ENCODE results near the gene RSPH6A.

Gene RSPH6A

DNA sequence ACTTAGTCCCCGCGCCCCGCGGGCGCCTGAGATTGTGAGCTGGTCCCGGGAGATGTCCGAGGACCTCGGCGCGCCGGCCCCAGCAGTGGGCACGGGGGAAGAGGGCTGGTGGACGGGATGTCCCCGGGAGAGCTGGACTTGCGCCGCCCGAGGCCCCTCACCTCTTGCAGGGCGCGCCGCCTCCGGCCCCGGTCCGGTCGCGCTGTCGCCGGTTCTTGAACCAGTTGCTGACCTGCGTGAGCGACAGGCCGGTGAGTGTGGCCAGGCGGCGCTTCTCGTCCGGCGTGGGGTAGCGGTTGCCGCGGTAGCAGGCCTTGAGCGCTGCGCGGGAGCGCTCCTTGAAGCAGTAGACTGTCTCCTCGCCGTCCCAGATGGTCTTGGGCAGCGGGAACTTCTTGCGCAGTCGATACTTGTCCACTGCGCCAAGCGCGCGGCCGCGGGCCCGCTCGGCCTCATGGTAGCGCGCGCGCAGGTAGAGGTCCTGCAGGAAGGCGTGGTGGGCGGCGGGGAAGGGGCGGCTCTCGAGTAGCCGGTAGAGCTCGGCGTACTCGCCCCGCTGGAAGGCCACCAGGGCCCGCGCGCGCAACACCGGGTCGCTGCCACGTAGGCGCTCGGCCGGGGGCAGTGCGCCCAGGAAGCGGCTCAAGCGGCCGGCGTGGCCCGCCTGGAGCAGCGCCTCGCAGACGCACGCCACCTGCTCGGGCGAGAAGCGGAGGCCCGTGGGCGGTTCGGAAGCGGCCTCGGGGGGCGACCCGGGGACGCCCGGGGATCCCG, 47.0 kb downstream of the RSPH6A start:
- Histone ChIP-seq H3K4me1 (ENCODE audit: insufficient read depth, low read length) (peaks cover 45% of the 10 kb centered on the region), H3K27me3 (ENCODE audit: insufficient read depth, low read length) (no peaks in the 10 kb centered on the region), H2AFZ (ENCODE audit: low read depth, low read length) (no peak overlapping the region), H3K36me3 (ENCODE audit: insufficient read depth, low read length) (peaks cover 22% of the 10 kb centered on the region), H3K9me3 (ENCODE audit: low read length) (no peaks in the 10 kb centered on the region), H3K4me3 (ENCODE audit: low read length) (peak overlapping the region; percentile 48)

DNA sequence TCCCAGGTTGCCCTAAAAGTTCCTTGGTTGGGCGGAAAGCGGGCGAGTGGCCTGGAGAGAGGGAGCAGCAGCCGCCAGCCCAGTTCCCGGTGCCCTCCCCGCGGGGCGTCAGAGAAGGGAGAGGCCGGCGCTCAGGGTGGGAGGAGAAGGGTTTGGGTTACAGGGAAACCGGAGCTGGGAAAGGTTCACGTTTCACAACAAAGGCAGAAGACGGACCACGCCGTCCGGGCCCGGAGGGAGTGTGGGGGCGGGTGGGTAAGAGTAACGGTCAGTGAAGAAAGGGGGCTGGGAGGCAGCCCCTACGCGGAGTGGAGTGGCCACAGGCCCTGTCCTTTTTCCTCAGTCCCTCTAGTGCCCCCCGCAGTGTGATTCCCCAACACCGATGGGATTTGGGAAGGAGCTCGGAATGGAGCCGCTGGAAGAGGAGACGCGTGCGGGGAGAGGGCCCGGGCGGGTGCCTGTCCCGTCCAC, 47.7 kb downstream of the RSPH6A start:
- no peaks in the 10 kb centered on the region for H3K9me3 ChIP-seq (ENCODE audit: low read length)
- peak overlapping the region; percentile 48 for H3K4me3 ChIP-seq (ENCODE audit: low read length)

DNA sequence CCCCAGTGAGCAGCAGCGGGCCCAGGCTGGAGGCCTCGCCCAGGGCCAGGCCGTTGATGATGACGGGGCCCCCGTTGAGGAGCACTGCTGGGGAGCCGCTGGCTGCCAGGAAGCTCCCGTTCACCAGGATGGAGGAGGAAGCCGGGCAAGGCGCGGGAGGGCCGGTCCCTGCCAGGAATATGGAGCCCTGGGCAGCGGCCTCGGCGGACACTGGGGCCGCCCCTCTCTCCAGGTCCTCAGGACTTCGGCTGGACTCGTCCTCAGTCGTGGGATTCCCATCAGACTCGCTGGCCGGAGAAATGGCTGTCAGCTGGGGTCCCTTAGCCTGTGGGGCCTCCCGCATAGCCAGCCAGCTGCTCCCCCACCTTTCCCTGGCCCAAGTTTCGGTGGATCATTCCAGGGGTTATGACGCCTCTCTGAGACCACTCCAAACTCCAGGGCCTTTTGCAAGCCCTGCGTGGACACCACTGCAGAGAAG, 48.2 kb downstream of the RSPH6A start:
- H3K4me1 ChIP-seq (ENCODE audit: insufficient read depth, low read length) = peaks cover 45% of the 10 kb centered on the region
- H3K4me3 ChIP-seq (ENCODE audit: low read length) = peak overlapping the region; percentile 48
- no peaks in the 10 kb centered on the region for H3K27me3 ChIP-seq (ENCODE audit: insufficient read depth, low read length)
- H3K36me3 ChIP-seq (ENCODE audit: insufficient read depth, low read length) = peaks cover 10% of the 10 kb centered on the region
- no peak overlapping the region for H2AFZ ChIP-seq (ENCODE audit: low read depth, low read length)
- no peaks in the 10 kb centered on the region for H3K9me3 ChIP-seq (ENCODE audit: low read length)

More for the DNA sequence above, 47.7 kb downstream of the RSPH6A start:
- Histone ChIP-seq H3K27me3 (ENCODE audit: insufficient read depth, low read length) (no peaks in the 10 kb centered on the region), H3K36me3 (ENCODE audit: insufficient read depth, low read length) (peaks cover 15% of the 10 kb centered on the region), H2AFZ (ENCODE audit: low read depth, low read length) (no peak overlapping the region), H3K4me1 (ENCODE audit: insufficient read depth, low read length) (peaks cover 45% of the 10 kb centered on the region)

DNA sequence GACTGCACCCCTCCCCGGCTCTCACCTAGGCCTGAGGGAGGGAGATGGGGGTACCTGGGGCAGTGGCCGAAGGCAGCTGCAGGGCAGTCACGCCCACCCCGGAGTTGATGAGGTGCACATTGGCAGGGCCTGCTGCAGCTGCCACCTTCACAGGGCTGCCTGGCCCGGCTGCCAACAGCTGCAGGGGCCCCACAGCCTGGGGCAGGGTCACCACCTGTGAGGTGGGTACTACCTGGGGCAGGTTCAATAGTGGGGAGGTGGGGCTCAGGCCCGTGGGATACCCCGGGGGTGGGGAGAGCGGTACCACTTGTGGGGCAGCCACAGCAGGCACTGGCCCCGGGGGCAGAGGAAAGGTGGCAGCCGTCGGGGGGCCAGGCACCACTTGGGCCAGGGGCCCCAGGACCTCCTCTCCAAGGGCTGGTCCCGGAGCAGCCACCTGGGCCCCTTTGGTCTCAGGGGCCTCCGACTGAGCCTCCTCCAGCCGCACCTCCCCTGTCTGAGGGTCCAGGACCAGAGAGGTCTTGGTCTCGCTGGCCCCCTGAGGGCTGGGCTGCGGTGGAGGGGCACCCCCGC, 48.7 kb downstream of the RSPH6A start:
- peaks cover 45% of the 10 kb centered on the region for H3K4me1 ChIP-seq (ENCODE audit: insufficient read depth, low read length)
- H2AFZ ChIP-seq (ENCODE audit: low read depth, low read length) = no peak overlapping the region
- H3K9me3 ChIP-seq (ENCODE audit: low read length) = no peaks in the 10 kb centered on the region
- peaks cover 5% of the 10 kb centered on the region for H3K36me3 ChIP-seq (ENCODE audit: insufficient read depth, low read length)
- no peaks in the 10 kb centered on the region for H3K27me3 ChIP-seq (ENCODE audit: insufficient read depth, low read length)
- peak overlapping the region; percentile 48 for H3K4me3 ChIP-seq (ENCODE audit: low read length)

DNA sequence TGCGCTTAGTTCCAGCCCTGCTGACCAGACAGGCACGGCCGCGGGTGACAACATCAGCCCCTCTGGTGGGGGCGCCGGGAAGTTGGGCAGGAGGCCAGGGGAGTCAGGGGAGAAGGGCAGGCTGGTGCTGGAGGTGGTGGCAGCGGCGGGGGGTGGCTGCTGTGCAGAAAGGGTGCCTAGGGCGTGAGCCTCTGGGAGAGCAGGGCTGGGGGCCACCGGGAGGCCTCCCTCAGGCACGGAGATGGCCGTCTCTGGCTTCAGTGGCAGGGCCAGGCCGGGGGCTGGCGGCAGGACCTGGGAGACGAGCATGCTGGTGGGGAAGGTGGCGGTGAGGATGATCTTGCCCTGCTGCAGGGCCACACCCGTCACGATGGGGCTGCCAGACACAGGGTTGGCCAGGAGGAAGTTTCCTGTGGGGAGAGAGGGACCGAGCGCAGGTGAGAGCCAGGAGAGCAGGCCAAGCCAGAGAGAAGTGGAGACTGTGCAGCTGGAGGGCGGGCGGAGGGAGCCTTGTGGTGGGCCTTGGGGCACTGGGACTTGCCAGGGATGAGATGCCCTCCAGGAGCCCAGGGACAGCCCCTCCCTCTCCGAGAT, 49.3 kb downstream of the RSPH6A start:
- Histone ChIP-seq H3K27me3 (ENCODE audit: insufficient read depth, low read length) (no peaks in the 10 kb centered on the region), H3K4me3 (ENCODE audit: low read length) (no peak overlapping the region), H3K9me3 (ENCODE audit: low read length) (no peaks in the 10 kb centered on the region), H3K36me3 (ENCODE audit: insufficient read depth, low read length) (peaks cover under 1% of the 10 kb centered on the region), H3K4me1 (ENCODE audit: insufficient read depth, low read length) (peaks cover 41% of the 10 kb centered on the region), H2AFZ (ENCODE audit: low read depth, low read length) (no peak overlapping the region)

DNA sequence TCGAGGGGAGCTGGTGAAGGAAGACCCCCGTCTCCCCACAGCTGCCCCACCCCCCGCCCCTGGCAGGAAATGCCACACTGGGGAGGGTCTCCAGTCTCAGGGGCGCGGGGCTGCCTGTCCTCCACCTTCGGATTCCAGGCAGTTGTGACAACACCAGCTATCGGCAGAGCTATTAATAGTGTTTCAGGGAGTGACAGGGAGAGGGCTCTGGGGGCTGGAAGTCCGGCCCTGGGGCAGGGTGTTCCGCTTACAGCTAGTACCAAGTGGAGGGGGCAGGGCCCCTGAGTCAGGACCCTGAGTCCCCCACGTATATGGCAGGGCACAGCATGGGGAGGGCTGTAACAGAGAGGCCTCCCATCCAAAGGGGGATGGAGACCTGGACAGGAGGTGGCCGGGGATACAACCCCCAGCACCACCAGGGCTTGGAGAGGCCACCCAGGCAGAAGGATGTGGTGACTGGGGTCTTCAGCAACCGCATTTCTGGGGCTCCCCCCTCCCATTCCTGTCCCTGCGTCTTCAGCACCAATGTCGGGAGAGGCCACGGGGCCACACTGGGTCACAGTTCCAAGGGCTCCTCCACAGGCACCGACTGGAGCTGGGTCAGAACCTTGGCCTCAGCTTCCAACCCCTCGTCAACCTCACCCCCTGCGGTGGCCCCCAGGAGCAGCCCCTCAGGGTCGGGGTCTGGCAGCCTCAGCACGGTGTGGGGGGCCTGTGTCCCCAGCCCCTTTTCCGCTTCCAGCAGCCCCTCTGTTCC, 50.0 kb downstream of the RSPH6A start:
- Histone ChIP-seq H3K9me3 (ENCODE audit: low read length) (no peaks in the 10 kb centered on the region), H3K27me3 (ENCODE audit: insufficient read depth, low read length) (no peaks in the 10 kb centered on the region), H3K4me1 (ENCODE audit: insufficient read depth, low read length) (peaks cover 35% of the 10 kb centered on the region), H3K36me3 (ENCODE audit: insufficient read depth, low read length) (no peaks in the 10 kb centered on the region), H2AFZ (ENCODE audit: low read depth, low read length) (no peak overlapping the region), H3K4me3 (ENCODE audit: low read length) (no peak overlapping the region)

DNA sequence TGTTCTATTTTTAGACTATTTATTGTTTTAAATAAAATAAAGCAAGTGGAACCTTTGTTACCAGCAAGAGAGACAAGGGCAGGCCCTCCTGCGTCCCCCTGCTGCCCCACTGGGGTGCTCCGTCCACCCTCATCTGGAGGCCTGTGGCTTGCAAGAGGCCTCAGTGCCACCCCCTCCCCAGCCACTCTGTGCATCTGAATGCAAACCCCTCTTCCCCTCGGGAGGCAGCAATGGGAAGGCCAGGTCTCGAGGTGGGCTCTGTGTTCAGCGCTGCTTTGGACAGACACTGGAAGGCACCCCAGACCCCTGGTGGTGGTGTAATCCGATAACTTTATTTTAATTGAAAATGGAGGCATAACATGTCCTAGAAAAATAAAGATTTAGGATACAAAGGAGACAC, 50.6 kb downstream of the RSPH6A start:
- no peaks in the 10 kb centered on the region for H3K9me3 ChIP-seq (ENCODE audit: low read length)
- no peaks in the 10 kb centered on the region for H3K36me3 ChIP-seq (ENCODE audit: insufficient read depth, low read length)
- no peak overlapping the region for H2AFZ ChIP-seq (ENCODE audit: low read depth, low read length)
- no peak overlapping the region for H3K4me3 ChIP-seq (ENCODE audit: low read length)
- H3K4me1 ChIP-seq (ENCODE audit: insufficient read depth, low read length) = peaks cover 30% of the 10 kb centered on the region
- H3K27me3 ChIP-seq (ENCODE audit: insufficient read depth, low read length) = no peaks in the 10 kb centered on the region

DNA sequence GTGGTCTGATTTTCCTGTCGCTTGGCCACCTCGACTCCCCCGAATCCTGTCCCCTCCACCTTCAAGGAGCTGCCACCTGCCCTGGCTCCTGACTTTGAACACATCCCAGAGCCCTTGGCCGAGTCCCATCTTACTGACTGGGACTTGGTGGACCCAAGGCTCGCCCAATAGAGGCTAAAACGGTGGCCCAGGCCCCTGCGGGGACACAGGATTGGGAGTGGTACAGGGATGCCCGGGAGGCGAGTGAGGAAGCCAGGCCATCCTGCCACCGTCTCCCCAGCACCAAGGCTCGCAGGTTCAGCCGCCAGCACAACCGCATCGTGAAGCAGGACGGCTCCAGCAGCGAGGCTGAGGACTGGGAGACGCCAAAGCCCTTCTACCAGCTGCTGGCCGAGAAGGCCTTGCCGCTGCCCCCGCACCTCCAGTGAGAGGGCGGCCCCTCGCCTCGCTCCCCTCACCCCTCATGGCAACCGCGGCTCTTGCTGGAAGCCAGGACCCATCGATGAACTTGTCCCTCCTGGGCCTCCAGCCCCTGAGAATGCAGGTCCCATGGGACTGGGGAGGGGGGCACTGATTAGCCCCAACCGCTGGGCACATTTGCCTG, 51.3 kb downstream of the RSPH6A start:
- H3K36me3 ChIP-seq (ENCODE audit: insufficient read depth, low read length) = no peaks in the 10 kb centered on the region
- H3K4me1 ChIP-seq (ENCODE audit: insufficient read depth, low read length) = peaks cover 30% of the 10 kb centered on the region
- no peak overlapping the region for H3K4me3 ChIP-seq (ENCODE audit: low read length)
- no peak overlapping the region for H2AFZ ChIP-seq (ENCODE audit: low read depth, low read length)
- no peaks in the 10 kb centered on the region for H3K27me3 ChIP-seq (ENCODE audit: insufficient read depth, low read length)
- H3K9me3 ChIP-seq (ENCODE audit: low read length) = no peaks in the 10 kb centered on the region

DNA sequence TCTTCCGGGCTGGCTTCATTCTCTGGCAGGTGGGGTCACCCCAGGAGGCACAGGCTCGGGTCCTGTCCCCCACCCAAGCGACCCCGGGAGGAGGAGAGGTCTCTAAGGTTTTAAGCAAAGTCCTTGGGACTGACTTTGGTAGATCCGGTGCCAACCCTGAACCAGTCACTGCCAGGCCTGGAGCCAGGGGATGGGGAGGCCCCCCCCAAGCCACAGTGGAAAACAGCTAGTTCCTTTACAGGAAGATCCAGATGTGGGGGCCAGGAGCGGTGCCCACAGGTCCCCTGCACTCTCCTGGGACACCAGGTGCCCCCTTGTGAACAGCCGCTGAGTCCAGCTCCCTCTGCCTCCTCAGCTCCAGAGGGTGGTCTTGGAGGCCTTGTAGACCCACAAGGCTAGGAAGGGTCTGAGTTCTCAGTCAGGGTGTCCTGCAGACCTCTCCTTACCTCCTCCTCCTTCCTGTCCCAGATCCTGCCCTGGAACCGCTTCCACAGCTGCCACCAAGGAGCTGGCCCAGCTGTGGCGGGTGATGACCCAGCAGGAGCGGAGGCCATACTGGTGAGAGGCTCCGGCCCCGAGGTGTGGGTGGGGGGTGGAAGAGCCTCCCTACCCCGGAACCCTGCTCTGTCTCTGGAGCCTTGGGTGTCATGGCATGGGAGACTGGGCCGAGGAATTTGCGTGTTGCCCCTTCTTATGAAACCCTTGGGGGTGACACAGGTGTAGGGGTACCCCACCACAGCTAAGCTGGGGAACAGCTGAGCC, 52.1 kb downstream of the RSPH6A start:
- H2AFZ ChIP-seq (ENCODE audit: low read depth, low read length) = no peak overlapping the region
- H3K4me1 ChIP-seq (ENCODE audit: insufficient read depth, low read length) = peaks cover 30% of the 10 kb centered on the region
- no peaks in the 10 kb centered on the region for H3K9me3 ChIP-seq (ENCODE audit: low read length)
- no peaks in the 10 kb centered on the region for H3K36me3 ChIP-seq (ENCODE audit: insufficient read depth, low read length)
- no peaks in the 10 kb centered on the region for H3K27me3 ChIP-seq (ENCODE audit: insufficient read depth, low read length)
- no peak overlapping the region for H3K4me3 ChIP-seq (ENCODE audit: low read length)

DNA sequence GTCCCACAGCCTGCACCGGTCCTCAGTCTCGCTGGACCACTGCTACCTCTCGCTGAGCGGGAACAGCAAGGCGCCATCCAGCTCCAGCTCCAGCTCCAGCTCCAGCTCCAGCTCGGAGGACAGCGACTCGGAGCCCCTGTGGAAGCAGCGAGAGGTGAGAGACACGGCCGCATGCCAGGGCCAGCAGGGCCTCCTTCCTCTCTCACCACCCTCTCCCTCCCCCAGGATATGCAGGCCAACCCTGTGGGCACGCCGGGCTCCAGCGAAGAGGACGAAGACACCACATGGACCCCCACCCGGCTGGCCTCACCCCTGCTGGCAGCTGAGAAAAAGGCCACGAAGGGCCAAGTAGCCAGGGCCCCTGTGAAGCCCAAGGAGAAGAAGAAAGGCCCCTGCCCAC, 53.4 kb downstream of the RSPH6A start:
- no peak overlapping the region for H3K4me3 ChIP-seq (ENCODE audit: low read length)
- H3K9me3 ChIP-seq (ENCODE audit: low read length) = no peaks in the 10 kb centered on the region
- H3K36me3 ChIP-seq (ENCODE audit: insufficient read depth, low read length) = no peaks in the 10 kb centered on the region
- H3K27me3 ChIP-seq (ENCODE audit: insufficient read depth, low read length) = peaks cover 2% of the 10 kb centered on the region
- H2AFZ ChIP-seq (ENCODE audit: low read depth, low read length) = no peak overlapping the region
- peaks cover 24% of the 10 kb centered on the region for H3K4me1 ChIP-seq (ENCODE audit: insufficient read depth, low read length)

DNA sequence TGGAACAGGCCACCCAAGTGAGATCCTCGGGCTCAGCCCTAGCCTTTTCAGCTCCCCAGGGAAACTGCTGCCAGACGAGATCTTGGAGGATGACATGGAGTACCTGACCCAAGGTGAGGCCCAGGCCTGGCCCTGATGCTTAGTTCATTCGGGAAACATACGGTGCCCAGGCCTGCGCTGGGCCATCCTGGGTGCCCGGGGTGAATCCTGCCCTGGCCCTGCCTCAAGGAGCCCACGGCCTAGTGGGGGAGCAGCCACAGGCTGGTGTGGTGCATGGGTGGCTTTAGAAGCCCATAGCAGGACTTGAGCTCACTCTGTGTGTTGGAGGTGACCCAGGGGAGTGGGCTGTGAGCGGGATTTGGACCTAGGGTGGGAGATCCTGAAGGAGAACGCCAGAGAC, 56.2 kb downstream of the RSPH6A start:
- no peaks in the 10 kb centered on the region for H3K36me3 ChIP-seq (ENCODE audit: insufficient read depth, low read length)
- H3K9me3 ChIP-seq (ENCODE audit: low read length) = no peaks in the 10 kb centered on the region
- H3K4me1 ChIP-seq (ENCODE audit: insufficient read depth, low read length) = peaks cover under 1% of the 10 kb centered on the region
- peaks cover 5% of the 10 kb centered on the region for H3K27me3 ChIP-seq (ENCODE audit: insufficient read depth, low read length)
- H2AFZ ChIP-seq (ENCODE audit: low read depth, low read length) = no peak overlapping the region
- no peak overlapping the region for H3K4me3 ChIP-seq (ENCODE audit: low read length)

DNA sequence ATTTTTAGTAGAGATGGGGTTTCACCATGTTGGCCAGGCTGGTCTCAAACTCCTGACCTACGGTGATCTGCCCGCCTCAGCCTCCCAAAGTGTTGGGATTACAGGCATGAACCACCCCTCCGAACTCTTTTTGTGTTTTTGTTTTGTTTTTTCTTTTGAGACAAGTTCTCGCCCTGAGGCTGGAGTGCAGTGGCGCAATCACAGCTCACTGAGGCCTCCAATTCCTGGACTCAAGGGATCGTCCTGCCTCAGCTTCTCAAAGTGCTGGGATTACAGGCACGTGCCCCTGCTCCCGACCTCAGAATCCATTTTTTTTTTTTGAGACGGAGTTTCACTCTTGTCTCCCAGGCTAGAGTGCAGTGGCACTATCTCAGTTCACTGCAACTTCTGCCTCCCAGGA, 57.4 kb downstream of the RSPH6A start:
- no peaks in the 10 kb centered on the region for H3K4me1 ChIP-seq (ENCODE audit: insufficient read depth, low read length)

More for the DNA sequence above, 57.4 kb downstream of the RSPH6A start:
- Histone ChIP-seq H2AFZ (ENCODE audit: low read depth, low read length) (no peak overlapping the region), H3K4me3 (ENCODE audit: low read length) (no peak overlapping the region), H3K36me3 (ENCODE audit: insufficient read depth, low read length) (no peaks in the 10 kb centered on the region), H3K27me3 (ENCODE audit: insufficient read depth, low read length) (peaks cover 5% of the 10 kb centered on the region), H3K9me3 (ENCODE audit: low read length) (no peaks in the 10 kb centered on the region)

All from neuron (in vitro differentiated cells).